KG1 (cell line): ENCODE data around the gene ARHGAP31.

Source experiments
- DNase-seq: peaks from one replicate; lab custom pipeline; 2025; lab: John Stamatoyannopoulos, UW

The ARHGAP31 gene

GRCh38 chr3:119382134-119382533 is 88.0 kb downstream of the ARHGAP31 start:
- no peak for DNase-seq

DNA sequence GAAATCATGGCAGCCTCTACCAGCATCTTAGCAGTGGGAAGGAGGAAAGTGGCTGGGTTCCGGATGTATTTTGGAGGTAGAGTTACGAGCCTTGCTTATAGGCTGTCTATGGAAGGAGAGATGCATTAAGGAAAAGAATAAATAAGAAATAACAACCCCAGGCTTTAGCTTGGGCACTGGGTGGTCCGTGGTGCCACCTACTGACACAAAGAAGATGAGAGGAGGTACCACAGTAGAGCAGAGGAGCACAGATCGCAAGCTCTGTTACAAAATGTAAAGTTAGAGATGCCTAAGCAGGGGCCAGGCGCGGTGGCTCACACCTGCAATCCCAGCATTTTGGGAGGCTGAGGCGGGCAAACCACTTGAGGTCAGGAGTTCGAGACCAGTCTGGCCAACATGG is 94.4 kb downstream of the ARHGAP31 start:
- no peak for DNase-seq

- DNase-seq, result no peak
These were observed 101.8 kb downstream of the ARHGAP31 start for GRCh38 chr3:119395923-119396358.

DNA sequence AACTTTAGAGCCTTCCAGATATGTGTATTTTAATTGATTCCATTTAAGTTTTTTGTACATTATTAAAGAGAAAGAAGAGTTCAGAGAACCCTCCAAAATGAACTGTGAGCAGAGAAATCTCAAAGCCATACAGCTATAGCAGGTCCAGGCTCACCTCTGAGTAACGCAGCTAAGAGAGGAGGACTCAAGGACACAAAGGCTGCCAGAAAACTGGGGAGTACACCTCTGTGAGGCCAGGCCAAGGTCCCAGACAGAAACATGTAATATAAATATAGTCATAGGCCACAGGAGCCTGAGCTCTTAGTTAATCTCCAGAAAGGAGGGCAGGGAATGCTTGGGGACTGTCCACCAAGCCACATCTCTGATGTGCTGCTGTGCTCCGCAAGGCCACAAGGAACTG is 102.7 kb downstream of the ARHGAP31 start:
- DNase-seq, result no peak

- DNase-seq, result no peak
These were observed 106.3 kb downstream of the ARHGAP31 start for GRCh38 chr3:119400466-119400865.

GRCh38 chr3:119401069-119401468 is 106.9 kb downstream of the ARHGAP31 start:
- DNase-seq, result no peak

DNA sequence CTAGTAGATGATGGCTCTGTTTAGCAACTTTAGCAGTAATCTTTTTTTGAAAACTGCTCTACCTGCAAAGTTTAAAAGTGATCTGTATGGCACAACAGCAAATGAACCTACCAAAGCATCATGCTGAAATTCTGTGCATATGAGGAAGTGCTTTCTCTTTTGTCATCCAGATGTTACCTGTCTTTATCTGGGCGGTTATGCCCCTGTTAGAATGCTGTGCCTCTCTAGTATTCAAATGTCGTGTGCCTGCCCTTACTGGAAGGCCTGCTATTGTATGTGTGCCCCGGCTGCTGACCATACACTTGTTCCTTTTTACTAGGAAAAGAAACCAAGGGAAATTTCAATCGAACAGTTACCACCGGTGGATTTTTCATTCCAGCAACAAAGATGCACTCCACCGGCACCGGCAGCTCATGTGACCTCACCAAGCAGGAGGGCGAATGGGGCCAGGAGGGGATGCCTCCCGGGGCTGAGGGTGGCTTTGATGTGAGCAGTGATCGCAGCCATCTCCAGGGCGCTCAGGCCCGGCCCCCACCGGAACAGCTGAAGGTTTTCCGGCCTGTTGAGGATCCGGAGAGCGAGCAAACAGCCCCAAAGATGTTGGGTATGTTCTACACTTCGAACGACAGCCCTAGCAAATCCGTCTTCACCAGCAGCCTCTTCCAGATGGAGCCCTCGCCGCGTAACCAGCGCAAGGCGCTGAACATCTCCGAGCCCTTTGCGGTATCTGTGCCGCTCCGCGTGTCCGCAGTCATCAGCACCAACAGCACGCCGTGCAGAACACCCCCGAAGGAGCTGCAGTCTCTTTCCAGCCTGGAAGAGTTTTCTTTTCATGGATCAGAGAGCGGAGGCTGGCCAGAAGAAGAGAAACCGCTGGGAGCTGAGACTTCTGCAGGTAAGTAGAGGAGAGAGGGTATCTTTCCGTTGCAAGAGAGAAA is 107.6 kb downstream of the ARHGAP31 start:
- DNase-seq, result no peak

DNA sequence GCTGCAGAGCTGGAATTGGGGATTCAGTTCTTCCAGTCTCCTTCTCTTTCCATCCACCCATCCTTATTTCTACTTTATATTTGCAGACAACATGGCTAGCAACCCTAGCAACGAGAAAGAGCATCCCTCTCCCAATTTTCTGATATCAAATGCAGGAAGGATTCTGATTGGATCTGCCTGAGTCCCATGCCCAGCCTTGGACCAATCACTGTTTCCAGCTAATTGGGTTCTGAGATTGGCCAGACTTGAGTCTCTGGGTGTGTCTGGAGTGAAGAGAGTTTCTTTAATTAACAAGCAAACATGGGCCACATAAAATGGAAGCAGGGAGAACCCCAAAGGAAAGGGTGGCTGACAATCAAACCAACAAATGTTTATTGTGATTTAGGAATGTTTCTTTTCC is 108.6 kb downstream of the ARHGAP31 start:
- DNase-seq, result no peak

- no peak for DNase-seq
These were observed 109.0 kb downstream of the ARHGAP31 start for GRCh38 chr3:119403201-119403600.

- DNase-seq, result no peak
These were observed 111.1 kb downstream of the ARHGAP31 start for GRCh38 chr3:119405315-119405714.

- DNase-seq, result no peak
These were observed 114.2 kb downstream of the ARHGAP31 start for GRCh38 chr3:119408243-119408950.

- DNase-seq, result no peak
These were observed 115.7 kb downstream of the ARHGAP31 start for GRCh38 chr3:119409844-119410243.

DNA sequence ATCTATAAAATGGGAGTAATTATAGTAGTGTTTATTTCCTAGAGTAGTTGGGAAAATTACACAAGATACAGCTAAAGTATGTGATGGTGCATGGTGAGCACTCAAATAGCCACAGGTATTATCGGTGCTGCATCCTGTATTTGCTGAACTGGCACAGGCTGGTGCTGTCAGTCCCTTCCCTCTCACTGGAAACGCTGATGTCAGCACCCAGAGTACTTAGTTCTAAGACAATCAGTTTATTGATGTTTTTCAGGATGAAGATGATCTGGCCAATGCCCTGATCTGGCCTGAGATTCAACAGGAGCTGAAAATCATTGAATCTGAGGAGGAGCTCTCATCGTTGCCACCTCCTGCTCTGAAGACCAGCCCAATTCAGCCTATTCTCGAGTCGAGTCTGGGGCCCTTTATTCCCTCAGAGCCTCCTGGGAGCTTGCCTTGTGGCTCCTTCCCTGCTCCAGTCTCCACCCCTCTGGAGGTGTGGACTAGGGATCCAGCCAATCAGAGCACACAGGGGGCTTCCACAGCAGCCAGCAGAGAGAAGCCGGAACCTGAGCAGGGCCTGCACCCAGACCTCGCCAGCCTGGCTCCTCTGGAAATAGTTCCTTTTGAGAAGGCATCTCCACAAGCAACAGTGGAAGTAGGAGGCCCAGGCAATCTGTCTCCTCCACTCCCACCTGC is 119.6 kb downstream of the ARHGAP31 start:
- no peak for DNase-seq

- DNase-seq, result no peak
These were observed 122.7 kb downstream of the ARHGAP31 start for GRCh38 chr3:119416873-119417272.

- no peak for DNase-seq
These were observed 123.8 kb downstream of the ARHGAP31 start for GRCh38 chr3:119417771-119418512.

DNA sequence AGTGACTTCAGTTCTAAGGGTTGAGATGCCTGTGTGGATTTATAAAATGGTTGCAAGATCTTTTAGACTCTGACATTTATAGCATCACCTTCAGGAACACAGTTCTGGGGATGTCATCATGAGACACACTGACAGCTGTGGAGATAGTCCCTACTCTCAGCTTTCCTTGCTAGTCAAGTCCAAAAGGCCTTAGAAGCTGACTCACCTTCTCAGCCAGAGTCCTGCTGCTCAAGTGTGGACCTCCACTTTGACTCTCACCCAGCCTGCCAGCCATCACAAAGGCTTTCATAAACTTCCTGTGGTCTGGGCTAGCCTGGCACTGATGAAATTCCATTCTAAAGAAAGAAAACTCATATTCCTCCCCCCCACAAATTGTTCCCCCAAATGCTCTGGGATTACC is 124.5 kb downstream of the ARHGAP31 start:
- DNase-seq, result no peak

DNA sequence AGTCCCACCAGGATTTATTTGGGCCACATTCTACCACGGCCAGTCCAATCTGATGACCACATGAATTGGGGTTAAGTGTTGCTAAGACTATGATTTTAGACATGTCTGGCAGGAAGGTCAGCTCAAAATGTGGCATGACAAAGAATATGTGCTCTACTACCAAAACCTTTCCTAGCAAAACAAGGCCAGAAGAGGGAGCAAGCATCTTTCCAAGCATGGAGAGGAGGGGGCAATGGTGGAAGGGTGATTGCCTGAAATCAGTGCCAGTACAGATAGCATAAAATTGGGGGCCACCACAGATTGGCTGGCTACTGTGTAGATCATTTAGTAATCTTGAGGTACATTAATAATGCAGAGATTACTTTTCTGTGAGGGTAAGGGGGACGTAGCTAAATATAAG is 126.0 kb downstream of the ARHGAP31 start:
- no peak for DNase-seq

DNA sequence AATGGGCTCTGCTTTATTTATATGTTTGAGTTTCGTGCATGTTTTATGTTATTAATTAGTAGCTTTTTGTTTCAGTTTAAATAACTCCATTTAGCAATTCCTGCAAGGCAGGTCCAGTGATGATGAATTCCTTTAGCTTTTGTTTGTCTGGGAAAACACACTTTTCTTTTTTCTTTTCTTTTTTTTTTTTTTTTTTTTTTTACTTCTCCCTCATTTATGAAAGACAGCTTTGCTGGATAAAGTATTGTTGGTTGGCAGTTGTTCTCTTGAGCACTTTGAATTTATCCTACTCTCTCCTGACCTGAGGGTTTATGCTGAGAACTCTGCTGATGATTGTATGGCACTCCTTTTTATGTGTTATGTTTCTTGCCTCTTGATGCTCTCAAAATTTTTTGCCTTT is 133.5 kb downstream of the ARHGAP31 start:
- no peak for DNase-seq

DNA sequence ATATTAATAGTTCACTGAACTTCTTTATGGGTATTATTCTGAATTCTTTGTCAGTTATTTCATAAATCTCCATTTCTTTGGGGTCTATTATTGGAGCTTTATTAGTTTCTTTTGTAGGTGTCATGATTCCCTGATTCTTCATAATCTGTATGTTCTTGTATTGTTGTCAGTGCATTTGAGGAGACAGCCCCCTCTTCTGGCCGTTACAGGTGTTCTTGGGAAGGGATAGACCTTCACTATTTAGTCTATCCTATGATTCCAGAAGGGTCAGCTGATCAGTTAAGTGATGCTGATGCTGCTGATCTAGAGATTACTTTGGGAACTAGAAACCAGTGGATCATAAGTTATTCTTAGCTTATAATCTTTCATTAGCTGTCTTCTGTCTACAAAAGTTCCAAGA is 134.4 kb downstream of the ARHGAP31 start:
- DNase-seq, result no peak

GRCh38 chr3:119433613-119434325 is 139.6 kb downstream of the ARHGAP31 start:
- DNase-seq, result no peak

DNA sequence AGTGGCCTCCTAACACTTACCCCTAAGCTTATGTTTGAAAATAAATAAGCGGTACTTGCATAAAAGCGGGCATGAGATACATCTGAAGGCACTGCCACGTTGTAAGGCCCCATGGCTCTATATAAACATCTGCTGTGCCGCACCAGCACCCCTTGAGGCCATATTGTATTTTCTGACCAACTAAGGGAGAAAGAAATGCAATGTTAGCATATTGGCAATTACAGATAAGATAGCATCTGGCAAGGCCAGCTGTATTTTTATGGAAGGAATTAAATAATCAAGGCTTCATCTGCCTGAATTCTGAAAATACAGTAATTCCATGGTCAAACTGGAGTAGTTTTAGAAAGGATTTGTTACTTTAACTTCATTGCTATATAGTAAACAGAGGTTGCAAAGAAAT is 140.5 kb downstream of the ARHGAP31 start:
- no peak for DNase-seq
